DMS 273 (cell line): ENCODE results near the gene RBM39.
A peak's percentile ranks its signal among the peaks of the same experiment; 100 is the strongest.

Experiments used
- DNase-seq: peaks from one replicate; lab custom pipeline; 2025; ENCODE audit not compliant: unreplicated experiment; lab: John Stamatoyannopoulos, UW

Gene RBM39

DNA sequence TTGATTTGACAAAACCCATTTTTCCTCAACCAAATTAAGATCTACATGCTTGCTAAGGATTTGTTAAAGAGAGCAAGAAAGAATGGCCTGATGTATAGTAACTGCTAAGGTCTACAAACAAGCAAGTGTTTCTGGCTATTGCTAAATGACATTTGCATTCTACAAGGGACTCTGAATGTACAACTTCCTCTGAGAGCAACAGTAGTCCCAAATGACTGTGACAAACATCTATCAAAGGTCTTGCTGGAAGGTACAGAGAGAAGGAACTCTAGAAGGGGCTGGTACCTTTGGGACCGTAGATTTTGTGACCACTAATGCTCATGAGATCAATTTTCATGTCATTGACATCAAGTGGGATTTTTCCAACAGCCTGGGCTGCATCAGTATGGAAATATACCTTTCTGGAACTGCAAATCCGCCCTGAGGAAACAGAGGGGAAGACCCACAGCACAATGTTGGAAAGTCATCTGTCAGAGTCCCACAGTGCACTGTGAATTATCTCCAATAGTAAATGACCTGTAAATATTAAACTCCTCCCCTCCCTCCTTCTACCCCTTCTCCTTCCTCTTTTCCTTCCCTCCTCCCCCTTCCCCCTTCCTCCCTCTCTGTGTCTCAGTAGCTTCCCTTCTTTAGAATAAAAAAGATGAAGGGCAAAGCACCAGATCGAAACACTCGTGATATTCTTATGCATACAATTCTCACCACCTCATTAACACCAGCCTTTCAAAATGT lies 61.4 kb downstream of the RBM39 start:
- no peak for DNase-seq

DNA sequence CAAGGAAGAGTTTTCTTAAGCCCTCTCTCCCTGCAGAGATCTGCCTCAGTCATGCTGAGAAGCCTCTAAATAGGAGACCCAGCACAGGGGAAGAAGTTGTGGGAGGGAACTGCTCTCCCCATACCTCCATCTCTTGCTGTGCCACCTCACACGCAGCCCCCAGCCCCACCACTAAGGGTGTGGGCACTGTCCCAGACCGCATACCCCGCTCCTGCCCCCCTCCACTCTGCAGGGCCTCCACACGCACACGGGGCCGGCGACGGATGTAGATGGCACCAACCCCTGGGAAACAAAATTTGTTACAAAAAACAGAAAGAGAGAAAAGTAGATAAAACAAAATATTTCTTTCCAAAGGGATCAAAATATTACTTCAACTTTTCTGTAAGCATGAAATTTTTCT lies 67.1 kb downstream of the RBM39 start:
- DNase-seq: no peak

DNA sequence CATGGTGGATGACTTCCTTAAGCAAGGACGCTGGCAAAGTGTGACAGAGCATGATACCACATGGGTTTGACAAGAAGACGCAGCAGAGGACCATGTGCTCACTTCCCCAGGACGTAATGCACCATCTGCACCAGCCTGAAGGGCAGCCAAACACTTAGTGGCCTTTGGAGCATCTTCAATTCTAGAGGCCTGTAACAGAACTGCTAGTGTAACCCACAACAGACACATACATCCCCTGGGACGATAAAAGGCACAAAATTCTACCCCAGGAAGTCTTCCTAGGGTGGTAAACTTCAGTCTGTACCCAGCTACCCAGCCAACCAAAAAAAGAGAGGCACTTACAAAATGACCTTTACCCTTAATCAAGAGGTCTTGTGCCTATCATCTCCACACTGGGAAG lies 68.2 kb downstream of the RBM39 start:
- DNase-seq: no peak

GRCh38 chr20:35669681-35670080 lies 72.4 kb downstream of the RBM39 start:
- DNase-seq: no peak

GRCh38 chr20:35669221-35669620 lies 72.8 kb downstream of the RBM39 start:
- DNase-seq: no peak

DNA sequence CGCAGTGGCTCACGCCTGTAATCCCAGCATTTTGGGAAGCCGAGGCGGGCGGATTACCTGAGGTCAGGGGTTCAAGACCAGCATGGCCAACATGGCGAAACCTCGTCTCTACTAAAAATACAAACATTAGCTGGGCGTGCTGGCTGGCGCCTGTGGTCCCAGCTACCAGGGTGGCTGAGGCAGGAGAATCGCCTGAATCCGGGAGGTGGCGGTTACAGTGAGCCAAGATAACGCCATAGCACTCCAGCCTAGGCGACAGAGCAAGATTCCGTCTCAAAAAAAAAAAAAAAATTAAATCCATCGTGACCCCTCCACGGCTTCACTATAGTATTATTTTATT lies 76.1 kb downstream of the RBM39 start:
- no peak for DNase-seq

GRCh38 chr20:35664466-35665206 lies 77.4 kb downstream of the RBM39 start, which contains the start of the genes CPNE1 and RBM12:
TSS of gene CPNE1 (minus strand) at chr20:35664900. CDS start at chr20:35632923, 31,977 bp downstream.
TSS of gene RBM12 (minus strand) at chr20:35664900. CDS start at chr20:35655322, 9,578 bp downstream.
- peak; percentile 97 for DNase-seq

- DNase-seq: peak; percentile 76
These were observed 78.3 kb downstream of the RBM39 start for GRCh38 chr20:35663516-35664465.

- no peak for DNase-seq
These were observed 79.5 kb downstream of the RBM39 start for GRCh38 chr20:35662551-35662950.

DNA sequence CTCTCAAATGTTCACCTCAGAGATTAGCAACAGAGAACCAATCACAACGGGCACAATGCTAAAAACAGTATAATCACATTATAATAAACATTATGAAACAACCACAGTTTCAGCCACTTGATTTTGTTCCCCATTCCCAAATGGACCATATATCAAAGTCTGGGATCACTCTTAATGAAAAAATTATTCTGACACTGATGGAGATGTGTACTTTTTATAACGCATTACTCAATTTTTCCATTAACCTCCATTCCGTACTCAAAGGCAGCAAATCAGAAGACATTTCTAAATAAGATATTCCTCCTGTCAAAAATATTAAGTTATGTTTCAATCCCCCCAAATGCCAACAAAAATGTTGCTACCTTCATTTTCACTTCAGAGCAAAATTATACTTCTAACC lies 80.2 kb downstream of the RBM39 start:
- DNase-seq: no peak

DNA sequence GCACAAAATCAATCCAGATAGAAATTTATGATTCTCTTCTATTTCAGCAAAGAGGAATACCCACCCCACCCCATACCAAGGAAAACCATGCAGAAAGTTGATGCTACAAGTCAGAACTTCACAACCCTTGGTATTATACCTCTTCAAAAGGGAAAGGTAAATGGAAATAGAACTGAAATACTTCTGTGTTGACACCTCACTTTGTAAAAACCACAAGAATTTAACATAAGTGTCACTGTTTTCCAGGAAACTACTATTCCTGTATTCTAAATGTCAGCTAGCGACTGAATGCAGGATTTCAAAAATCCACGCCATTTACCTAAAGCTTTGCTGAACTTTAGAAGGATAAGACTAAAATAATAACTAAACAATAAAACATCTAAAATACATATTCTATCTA lies 81.0 kb downstream of the RBM39 start:
- DNase-seq: no peak

DNA sequence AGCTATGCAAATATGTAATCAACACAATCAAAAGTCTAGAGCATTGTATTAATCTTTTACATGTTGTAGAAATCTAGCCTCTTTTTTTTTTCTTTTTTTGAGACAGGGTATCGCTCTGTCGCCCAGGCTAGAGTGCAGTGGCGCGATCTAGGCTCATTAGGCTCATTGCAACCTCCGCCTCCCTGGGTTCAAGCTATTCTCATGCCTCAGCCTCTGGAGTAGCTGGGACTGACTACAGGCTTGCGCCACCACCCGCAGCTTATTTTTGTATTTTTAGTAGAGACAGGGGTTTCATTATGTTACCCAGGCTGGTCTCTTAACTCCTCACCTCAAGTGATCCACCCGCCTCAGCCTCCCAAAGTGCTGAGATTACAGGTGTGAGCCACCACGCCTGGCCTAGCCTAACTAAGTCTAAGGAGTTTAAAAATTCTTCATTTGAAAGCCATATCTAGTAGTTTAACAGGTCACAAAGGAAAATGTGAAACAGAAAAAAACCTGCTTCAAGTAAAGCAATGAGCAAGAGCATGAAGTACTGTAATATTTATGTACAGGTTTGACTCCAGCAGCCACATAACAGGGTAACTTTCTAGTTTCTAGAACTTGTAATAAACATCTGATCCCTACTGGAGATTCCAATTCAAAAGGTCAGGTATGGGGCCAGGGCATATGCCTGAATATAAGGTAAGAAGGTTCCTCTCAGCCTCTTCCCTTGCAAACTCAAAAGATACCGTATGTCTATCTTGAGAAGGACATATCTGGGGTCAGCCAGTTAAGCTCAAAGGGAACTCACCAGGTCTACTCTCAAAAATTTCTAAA lies 81.7 kb downstream of the RBM39 start:
- no peak for DNase-seq

DNA sequence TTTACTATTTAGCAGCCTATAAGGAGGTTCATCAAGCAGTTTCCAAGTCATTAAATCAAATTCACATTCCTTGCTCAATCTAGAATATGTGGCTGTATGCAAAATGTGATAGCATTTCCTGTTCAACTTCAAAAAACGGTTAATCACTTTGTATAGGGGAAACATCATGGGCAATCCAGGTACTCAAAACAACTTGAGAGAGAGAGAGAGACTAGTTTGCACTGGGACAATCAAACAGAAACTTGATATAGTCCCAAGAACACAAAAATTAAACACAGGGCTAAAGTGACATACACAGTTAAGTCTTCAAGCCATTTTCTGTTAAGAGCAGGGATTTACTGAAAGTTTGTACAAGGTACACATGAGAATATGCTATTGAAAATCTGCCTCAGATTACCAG lies 84.8 kb downstream of the RBM39 start:
- no peak for DNase-seq

GRCh38 chr20:35654415-35654814 lies 87.6 kb downstream of the RBM39 start:
- no peak for DNase-seq

DNA sequence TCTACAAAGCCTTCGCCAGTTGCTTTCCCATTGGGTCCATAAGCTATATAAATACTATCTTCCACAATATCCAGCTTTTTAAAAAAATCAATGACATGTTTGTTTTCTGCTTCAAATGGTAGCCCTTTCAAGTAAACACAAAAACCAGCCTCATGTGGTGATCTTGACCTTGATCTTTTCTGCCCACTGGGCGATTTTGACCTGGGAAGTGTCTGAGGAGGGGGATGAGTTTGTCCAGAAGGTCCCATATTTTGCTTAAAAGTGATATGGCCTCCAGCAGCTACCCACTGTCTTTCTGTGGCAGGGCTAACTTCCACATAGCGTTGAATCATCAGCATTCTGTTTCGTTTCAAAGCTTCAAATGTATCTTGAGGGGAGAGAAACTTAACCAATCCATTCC lies 88.2 kb downstream of the RBM39 start:
- DNase-seq: no peak
